ENCODE results near the gene ANTXR2. TPM values are rescaled to one million over a fixed set of nuclear protein-coding genes. Genes with fewer than 3 reads are reported as not detected.

Gene ANTXR2
- total and polyA plus RNA-seq, 9 of the 15 experiments (the other 6 are each of a cell fraction or from before 2014, with no cell fraction given), result 10.1 to 83.8 (median 60.3) TPM

GRCh38 chr4:79852305-79852730 lies 220.7 kb downstream of the ANTXR2 start (continued):
- peak; percentile 73 for TF ChIP-seq MGA (IDR thresholded peaks at IDR 0.05)
- peak; percentile 78 for TF ChIP-seq ETV5 (CRISPR knock-in tag; IDR thresholded peaks at IDR 0.05; ENCODE audit: low read depth)
- TF ChIP-seq EP400 (IDR thresholded peaks at IDR 0.05), result peak; percentile 88
- no peak for TF ChIP-seq ZNF3 (CRISPR knock-in tag; IDR thresholded peaks at IDR 0.05)
- no peak for TF ChIP-seq ZBTB34 (CRISPR knock-in tag; IDR thresholded peaks at IDR 0.05)
- TF ChIP-seq ATF7 (IDR thresholded peaks at IDR 0.05), result peak; percentile 69; the same call in 1 of the 2 replicates
- TF ChIP-seq ARID1B (IDR thresholded peaks at IDR 0.05), result peak; percentile 43; the same call in 1 of the 2 replicates
- no peak for TF ChIP-seq CEBPZ (IDR thresholded peaks at IDR 0.05; ENCODE audit: borderline replicate concordance, low read depth, low read length)
- no peak for TF ChIP-seq DEAF1 (CRISPR knock-in tag; IDR thresholded peaks at IDR 0.05)
- TF ChIP-seq HMG20A (CRISPR knock-in tag; conservative IDR thresholded peaks at IDR 0.05), result no peak

Data from K562 (cell line).